HK-2 (cell line): ENCODE measurements around the gene APBB2.
A peak's percentile ranks its signal among the peaks of the same experiment; 100 is the strongest.
"Not testable (repeated sequence)": the region's sequence is repeated elsewhere in the genome, so short reads cannot be mapped to it uniquely, and the experiment has no call there.

Source experiments
- DNase-seq: peaks from one replicate; pipeline ENCODE4 v3.0.0-alpha.2; 2018; ENCODE audit not compliant: unreplicated experiment

APBB2 gene

GRCh38 chr4:40825014-40825838 is 389.1 kb downstream of the APBB2 start:
- no peak for DNase-seq

GRCh38 chr4:40822420-40823166 is 391.7 kb downstream of the APBB2 start:
- no peak for DNase-seq

GRCh38 chr4:40820101-40820500 is 394.2 kb downstream of the APBB2 start:
- no peak for DNase-seq

- not testable (repeated sequence) for DNase-seq
Measured at GRCh38 chr4:40817157-40817556, 397.2 kb downstream of the APBB2 start.

GRCh38 chr4:40812856-40813255 is 401.5 kb downstream of the APBB2 start:
- no peak for DNase-seq

GRCh38 chr4:40812386-40812785 is 402.0 kb downstream of the APBB2 start:
- no peak for DNase-seq

- no peak for DNase-seq
Measured at GRCh38 chr4:40811956-40812355, 402.4 kb downstream of the APBB2 start.

- no peak for DNase-seq
Measured at GRCh38 chr4:40808926-40809457, 405.4 kb downstream of the APBB2 start.

- no peak for DNase-seq
Measured at GRCh38 chr4:40804598-40804997, 409.7 kb downstream of the APBB2 start.

- no peak for DNase-seq
Measured at GRCh38 chr4:40800064-40800463, 414.3 kb downstream of the APBB2 start.

- DNase-seq: no peak
Measured at GRCh38 chr4:40789771-40790170, 424.6 kb downstream of the APBB2 start.

GRCh38 chr4:40789031-40789430 is 425.3 kb downstream of the APBB2 start:
- no peak for DNase-seq

GRCh38 chr4:40788331-40788730 is 426.0 kb downstream of the APBB2 start:
- DNase-seq: no peak

GRCh38 chr4:40785727-40786126 is 428.6 kb downstream of the APBB2 start:
- DNase-seq: no peak

- no peak for DNase-seq
Measured at GRCh38 chr4:40782876-40783275, 431.5 kb downstream of the APBB2 start.

GRCh38 chr4:40778090-40778489 is 436.3 kb downstream of the APBB2 start:
- no peak for DNase-seq

GRCh38 chr4:40769266-40769665 is 445.1 kb downstream of the APBB2 start:
- no peak for DNase-seq

GRCh38 chr4:40763228-40763716 is 451.1 kb downstream of the APBB2 start:
- peak; percentile 13 for DNase-seq
